Measurements from ENCODE around the gene AQP9.

Gene AQP9

DNA sequence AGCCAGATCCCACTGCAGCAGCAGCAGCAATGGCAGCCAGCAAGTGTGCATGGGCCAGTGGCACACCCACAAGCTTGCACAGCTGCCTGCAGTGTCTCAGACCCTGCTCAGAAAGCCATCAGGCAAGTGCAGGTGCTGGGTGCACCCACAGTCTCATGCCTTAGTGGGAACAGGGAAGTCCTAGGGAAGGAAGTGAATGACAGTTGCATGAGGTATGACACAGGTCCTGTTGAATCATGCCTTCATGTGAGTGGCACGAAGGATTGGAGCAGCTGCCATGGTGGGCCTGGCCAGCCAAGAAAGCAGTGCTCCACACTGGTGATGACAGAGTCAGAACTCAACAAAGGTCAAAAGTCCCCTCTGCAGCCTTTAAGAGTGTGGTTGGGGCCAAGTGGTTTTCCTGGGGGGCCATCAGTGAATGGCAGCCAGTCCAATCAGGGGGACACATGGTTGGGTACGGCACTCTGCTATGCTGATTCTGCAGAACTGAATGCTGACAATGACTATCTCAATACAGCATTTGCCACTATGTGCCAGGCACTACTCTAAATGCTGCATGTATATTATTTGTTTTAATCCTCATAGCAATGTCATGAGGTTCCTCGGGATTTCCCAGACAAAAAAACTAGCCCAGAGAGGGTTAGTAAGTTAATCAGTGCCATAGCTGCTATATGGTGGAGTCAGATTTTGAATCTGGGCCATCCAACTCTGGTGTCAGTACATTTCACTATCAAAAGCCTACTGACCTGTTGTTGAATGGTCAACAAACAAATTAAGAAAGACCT is 94.3 kb downstream of the AQP9 start:
- peak in 1 of 2 donors; percentile 15 for DNase-seq

DNA sequence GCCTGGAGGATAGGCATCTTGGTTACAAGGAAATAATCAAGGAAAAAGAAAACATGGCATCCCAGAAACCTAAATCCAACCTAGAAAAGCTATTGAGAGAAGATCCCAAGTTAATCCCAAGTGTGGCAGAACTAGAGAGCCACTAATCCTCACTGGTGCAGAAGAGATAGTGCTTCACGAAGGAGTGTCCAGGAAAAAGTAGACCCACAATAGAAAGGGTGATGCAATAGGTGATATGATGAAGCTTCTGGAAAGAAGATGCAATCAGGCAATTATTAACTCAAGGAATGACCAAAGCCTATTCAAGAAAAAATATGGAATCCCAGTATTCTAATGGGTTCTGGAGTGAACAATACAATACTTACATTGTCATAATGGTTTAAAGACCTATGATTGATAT is 95.2 kb downstream of the AQP9 start:
- no peak for DNase-seq
